ENCODE data around the gene CALML6.

Gene CALML6

GRCh38 chr1:1893291-1893985, 21.6 kb upstream of the CALML6 start:
- no peak for DNase-seq (ENCODE audit: low spot score)
- H3K4me3 ChIP-seq: no peak overlapping the region

GRCh38 chr1:1893997-1894353, 21.1 kb upstream of the CALML6 start:
- H3K4me3 ChIP-seq: no peak overlapping the region
- no peak overlapping the region for H3K27ac ChIP-seq
- no peak for TF ChIP-seq CTCF (IDR thresholded peaks at IDR 0.05)
- no peak for DNase-seq (ENCODE audit: low spot score)

More at GRCh38 chr1:1893291-1893985, 21.6 kb upstream of the CALML6 start:
- TF ChIP-seq CTCF (IDR thresholded peaks at IDR 0.05): no peak
- no peak overlapping the region for H3K27ac ChIP-seq

- no peak for TF ChIP-seq CTCF (IDR thresholded peaks at IDR 0.05)
- Histone ChIP-seq H3K27ac (no peak overlapping the region), H3K4me3 (no peak overlapping the region)
Observed at GRCh38 chr1:1894354-1895059, 20.6 kb upstream of the CALML6 start.

GRCh38 chr1:1895060-1895418, 20.0 kb upstream of the CALML6 start:
- no peak overlapping the region for H3K4me3 ChIP-seq
- no peak overlapping the region for H3K27ac ChIP-seq
- no peak for TF ChIP-seq CTCF (IDR thresholded peaks at IDR 0.05)
- DNase-seq (ENCODE audit: low spot score): no peak

More at GRCh38 chr1:1894354-1895059, 20.6 kb upstream of the CALML6 start:
- DNase-seq (ENCODE audit: low spot score): no peak

GRCh38 chr1:1895456-1896336, 19.4 kb upstream of the CALML6 start:
- DNase-seq (ENCODE audit: low spot score): no peak
- Histone ChIP-seq H3K27ac (no peak overlapping the region), H3K4me3 (no peak overlapping the region)
- no peak for TF ChIP-seq CTCF (IDR thresholded peaks at IDR 0.05)

GRCh38 chr1:1898246-1898933, 16.7 kb upstream of the CALML6 start:
- DNase-seq (ENCODE audit: low spot score): no peak
- no peak overlapping the region for H3K27ac ChIP-seq
- TF ChIP-seq CTCF (IDR thresholded peaks at IDR 0.05): no peak
- H3K4me3 ChIP-seq: no peak overlapping the region
